Measurements from ENCODE around the gene CADPS2.

The CADPS2 gene

GRCh38 chr7:122600630-122601029, 285.6 kb downstream of the CADPS2 start:
- H3K27ac ChIP-seq (ENCODE audit: low read length): no peak overlapping the region
- no peaks in the 10 kb centered on the region for H3K4me1 ChIP-seq (ENCODE audit: low read length)
- H3K9me2 ChIP-seq (replicated peaks; ENCODE audit: insufficient read depth, low read length): no peaks in the 10 kb centered on the region
- TF ChIP-seq CTCF (IDR thresholded peaks at IDR 0.05; ENCODE audit: low read length): no peak
- TF ChIP-seq EZH2phosphoT487 (IDR thresholded peaks at IDR 0.05; ENCODE audit: low read length): no peak
- TF ChIP-seq EZH2 (optimal IDR thresholded peaks at IDR 0.05; ENCODE audit: low read depth, low read length): no peak
- no peaks in the 10 kb centered on the region for H3F3A ChIP-seq (ENCODE audit: insufficient read depth, low read length)
- no peaks in the 10 kb centered on the region for H3K27me3 ChIP-seq (replicated peaks; ENCODE audit: insufficient read depth, low read length)
- H3K4me3 ChIP-seq (ENCODE audit: low read length): no peak overlapping the region
- DNase-seq: no peak
- no peaks in the 10 kb centered on the region for H4K20me1 ChIP-seq (ENCODE audit: insufficient read depth, low read length)
- H3K36me3 ChIP-seq (replicated peaks; ENCODE audit: insufficient read depth, low read length): no peaks in the 10 kb centered on the region
- no peak overlapping the region for H3K9ac ChIP-seq (ENCODE audit: low read length)
- H3K79me2 ChIP-seq (ENCODE audit: low read length): no peaks in the 10 kb centered on the region
- H3K9me3 ChIP-seq (replicated peaks; ENCODE audit: insufficient read depth, low read length): no peaks in the 10 kb centered on the region
- no peak overlapping the region for H2AFZ ChIP-seq (ENCODE audit: low read length)
- H3K4me2 ChIP-seq (ENCODE audit: low read depth, low read length): no peak overlapping the region

GRCh38 chr7:122600042-122600441, 286.2 kb downstream of the CADPS2 start:
- Histone ChIP-seq H3K4me1 (ENCODE audit: low read length) (no peaks in the 10 kb centered on the region), H3K9ac (ENCODE audit: low read length) (no peak overlapping the region), H3K36me3 (replicated peaks; ENCODE audit: insufficient read depth, low read length) (no peaks in the 10 kb centered on the region), H3K79me2 (ENCODE audit: low read length) (no peaks in the 10 kb centered on the region), H3K4me2 (ENCODE audit: low read depth, low read length) (no peak overlapping the region), H4K20me1 (ENCODE audit: insufficient read depth, low read length) (no peaks in the 10 kb centered on the region), H3F3A (ENCODE audit: insufficient read depth, low read length) (no peaks in the 10 kb centered on the region), H3K4me3 (ENCODE audit: low read length) (no peak overlapping the region), H2AFZ (ENCODE audit: low read length) (no peak overlapping the region), H3K9me2 (replicated peaks; ENCODE audit: insufficient read depth, low read length) (0 out of 2 replicates have a peak, but pooled peaks cover 2% of the 10 kb centered on the region), H3K27ac (ENCODE audit: low read length) (no peak overlapping the region), H3K27me3 (replicated peaks; ENCODE audit: insufficient read depth, low read length) (no peaks in the 10 kb centered on the region), H3K9me3 (replicated peaks; ENCODE audit: insufficient read depth, low read length) (no peaks in the 10 kb centered on the region)
- TF ChIP-seq EZH2 (optimal IDR thresholded peaks at IDR 0.05; ENCODE audit: low read depth, low read length) (no peak), EZH2phosphoT487 (IDR thresholded peaks at IDR 0.05; ENCODE audit: low read length) (no peak), CTCF (IDR thresholded peaks at IDR 0.05; ENCODE audit: low read length) (no peak)
- no peak for DNase-seq

- Histone ChIP-seq H4K20me1 (ENCODE audit: insufficient read depth, low read length) (no peaks in the 10 kb centered on the region), H2AFZ (ENCODE audit: low read length) (no peak overlapping the region), H3K9me3 (replicated peaks; ENCODE audit: insufficient read depth, low read length) (no peaks in the 10 kb centered on the region), H3F3A (ENCODE audit: insufficient read depth, low read length) (no peaks in the 10 kb centered on the region), H3K36me3 (replicated peaks; ENCODE audit: insufficient read depth, low read length) (no peaks in the 10 kb centered on the region), H3K4me3 (ENCODE audit: low read length) (no peak overlapping the region), H3K9me2 (replicated peaks; ENCODE audit: insufficient read depth, low read length) (0 out of 2 replicates have a peak, but pooled peaks cover 2% of the 10 kb centered on the region), H3K4me2 (ENCODE audit: low read depth, low read length) (no peak overlapping the region), H3K79me2 (ENCODE audit: low read length) (no peaks in the 10 kb centered on the region), H3K27me3 (replicated peaks; ENCODE audit: insufficient read depth, low read length) (no peaks in the 10 kb centered on the region), H3K27ac (ENCODE audit: low read length) (no peak overlapping the region), H3K4me1 (ENCODE audit: low read length) (no peaks in the 10 kb centered on the region), H3K9ac (ENCODE audit: low read length) (no peak overlapping the region)
- no peak for TF ChIP-seq EZH2phosphoT487 (IDR thresholded peaks at IDR 0.05; ENCODE audit: low read length)
- TF ChIP-seq CTCF (IDR thresholded peaks at IDR 0.05; ENCODE audit: low read length): no peak
- no peak for TF ChIP-seq EZH2 (optimal IDR thresholded peaks at IDR 0.05; ENCODE audit: low read depth, low read length)
- no peak for DNase-seq
These were observed 289.0 kb downstream of the CADPS2 start for GRCh38 chr7:122597277-122597676.

All from MM.1S (cell line).